ENCODE data around the gene EIF3A. TPM values are rescaled to one million over a fixed set of nuclear protein-coding genes. Genes with fewer than 3 reads are reported as not detected.
"Not testable (repeated sequence)": the region's sequence is repeated elsewhere in the genome, so short reads cannot be mapped to it uniquely, and the experiment has no call there.

Gene EIF3A
- total and polyA plus RNA-seq, 4 donors, result 37.1 to 101 (median 80.5) TPM

DNA sequence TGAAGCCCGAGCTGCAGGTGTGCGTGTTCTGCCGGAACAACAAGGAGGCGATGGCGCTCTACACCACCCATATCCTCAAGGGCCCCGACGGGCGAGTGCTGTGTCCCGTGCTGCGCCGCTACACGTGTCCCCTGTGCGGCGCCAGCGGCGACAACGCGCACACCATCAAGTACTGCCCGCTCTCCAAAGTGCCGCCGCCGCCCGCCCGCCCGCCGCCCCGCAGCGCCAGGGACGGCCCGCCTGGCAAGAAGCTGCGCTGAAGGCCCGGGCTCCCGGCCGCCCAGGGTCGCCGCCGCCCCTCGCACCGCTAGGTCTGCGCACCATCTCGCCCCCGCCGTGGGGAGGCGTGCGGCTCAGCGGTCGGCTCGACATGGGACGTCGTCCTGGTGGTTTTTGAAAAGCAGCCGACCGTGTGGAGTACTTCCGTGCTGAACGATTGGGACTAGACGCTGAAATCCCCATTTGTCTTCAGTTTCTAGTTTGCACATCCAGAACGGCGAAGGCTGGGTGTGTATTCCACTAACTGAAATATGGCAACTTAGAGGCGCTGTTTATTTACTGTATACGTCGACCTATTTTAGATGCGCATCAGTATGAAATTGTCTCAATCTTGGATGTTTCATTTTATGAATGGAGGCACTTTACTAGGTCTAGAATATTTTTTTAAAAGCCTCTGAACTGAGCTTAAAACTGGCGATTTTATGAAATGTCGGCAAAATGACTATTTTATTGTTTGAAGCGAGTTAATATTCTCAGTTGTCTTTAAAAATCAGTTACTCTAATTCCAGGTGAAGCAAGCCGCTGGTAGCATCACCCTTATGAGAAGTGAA is 50.0 kb downstream of the EIF3A start:
- peaks cover 0 to 21% (median 9%) of the 10 kb centered on the region in 5 donors for H3K4me1 ChIP-seq (ENCODE audit: control insufficient read depth in 5 of 5, insufficient read depth in 5 of 5, low read length in 5 of 5)
- peaks cover 0 to 2% (median 0%) of the 10 kb centered on the region in 4 donors for H3K9me3 ChIP-seq (ENCODE audit: control insufficient read depth in 4 of 4, insufficient read depth in 3 of 4, low read length in 3 of 4)
- peak; percentile 41 to 54 (median 50) for DNase-seq
- H3K27ac ChIP-seq (ENCODE audit: low read depth in 1 of 2, low read length in 1 of 2), result peak overlapping the region in 1 of 2 donors; percentile 82
- no peak for TF ChIP-seq CTCF (IDR thresholded peaks at IDR 0.05; ENCODE audit: control extremely low read depth, extremely low read depth)
- no peaks in the 10 kb centered on the region for H3K27me3 ChIP-seq (ENCODE audit: control insufficient read depth in 3 of 3, insufficient read depth in 3 of 3, low read length in 2 of 3)
- H3K36me3 ChIP-seq (ENCODE audit: control insufficient read depth in 4 of 4, insufficient read depth in 4 of 4, low read length in 4 of 4), result peaks cover 5 to 16% (median 8%) of the 10 kb centered on the region in 4 donors
- peak overlapping the region in 1 of 2 donors; percentile 49 for H3K9ac ChIP-seq (ENCODE audit: insufficient read depth in 1 of 2, low read length in 2 of 2)
- 7 to 11% methylated on average over 44 to 65 of the region's 65 CpGs for WGBS, 2 donors
- ATAC-seq (ENCODE audit: insufficient read depth, low FRiP score), result peak; percentile 21
- H3K4me3 ChIP-seq, result peak overlapping the region; percentile 50

GRCh38 chr10:119029613-119030420 is 50.8 kb downstream of the EIF3A start, which contains the start of gene NANOS1:
TSS of gene NANOS1 (plus strand) at chr10:119029714. CDS start at chr10:119029802, 88 bp downstream.
- Histone ChIP-seq H3K4me3 (peak within 1 kb of the TSS; percentile 50), H3K4me1 (ENCODE audit: control insufficient read depth in 5 of 5, insufficient read depth in 5 of 5, low read length in 5 of 5) (peaks cover 0 to 27% (median 10%) of the 10 kb centered on the region in 5 donors), H3K27ac (ENCODE audit: low read depth in 1 of 2, low read length in 1 of 2) (peak within 1 kb of the TSS; percentile 58 to 82), H3K9ac (ENCODE audit: insufficient read depth in 1 of 2, low read length in 2 of 2) (no peak within 1 kb of the TSS), H3K36me3 (ENCODE audit: control insufficient read depth in 4 of 4, insufficient read depth in 4 of 4, low read length in 4 of 4) (peaks cover 5 to 16% (median 8%) of the 10 kb centered on the region in 4 donors), H3K9me3 (ENCODE audit: control insufficient read depth in 4 of 4, insufficient read depth in 3 of 4, low read length in 3 of 4) (peaks cover 0 to 2% (median 0%) of the 10 kb centered on the region in 4 donors), H3K27me3 (ENCODE audit: control insufficient read depth in 3 of 3, insufficient read depth in 3 of 3, low read length in 2 of 3) (no peaks in the 10 kb centered on the region)
- TF ChIP-seq CTCF (IDR thresholded peaks at IDR 0.05; ENCODE audit: control extremely low read depth, extremely low read depth), result no peak
- DNase-seq (peak in 2 of 3 donors; percentile 29 to 32), ATAC-seq (ENCODE audit: insufficient read depth, low FRiP score) (no peak)
- 1% methylated on average over 60 to 136 of the region's 136 CpGs for WGBS, 2 donors

DNA sequence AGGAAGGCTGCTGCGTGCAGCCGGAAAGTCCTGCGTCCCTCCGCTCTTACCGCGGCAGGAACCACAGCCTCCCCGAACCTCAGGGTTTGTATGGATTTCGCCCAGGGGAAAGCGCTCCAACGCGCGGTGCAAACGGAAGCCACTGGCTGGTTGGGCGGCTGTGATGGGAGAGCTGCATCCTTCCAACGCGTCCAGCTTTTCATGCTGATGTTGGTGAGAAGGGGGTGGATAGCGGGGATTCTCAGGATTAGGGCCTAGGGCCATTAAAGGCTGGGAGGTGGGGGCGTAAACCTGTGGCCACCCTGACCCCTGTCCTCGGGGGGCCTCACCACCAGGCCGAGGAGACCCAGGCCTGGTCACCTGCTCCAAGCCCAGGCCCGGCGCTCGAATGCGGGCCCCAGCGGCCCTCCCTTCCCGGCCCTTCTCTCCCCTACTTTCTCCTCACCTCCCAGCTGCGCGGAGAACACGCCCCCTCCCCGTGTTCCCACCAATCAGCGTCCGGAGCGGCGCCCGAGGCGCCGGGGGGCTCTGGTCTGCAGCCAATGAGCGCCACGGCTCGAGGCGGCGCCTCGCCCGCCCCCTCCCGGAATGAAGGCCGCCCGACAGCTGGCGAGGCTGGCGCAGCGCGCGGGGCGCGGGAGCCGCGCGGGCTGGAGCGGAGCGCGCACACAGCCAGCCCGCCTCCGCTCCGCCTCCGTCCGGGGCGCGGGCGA is 51.6 kb downstream of the EIF3A start:
- DNase-seq, result peak; percentile 90 to 95 (median 91)
- Histone ChIP-seq H3K36me3 (ENCODE audit: control insufficient read depth in 4 of 4, insufficient read depth in 4 of 4, low read length in 4 of 4) (peaks cover 2 to 9% (median 4%) of the 10 kb centered on the region in 4 donors), H3K4me1 (ENCODE audit: control insufficient read depth in 5 of 5, insufficient read depth in 5 of 5, low read length in 5 of 5) (peaks cover 0 to 27% (median 10%) of the 10 kb centered on the region in 5 donors), H3K27me3 (ENCODE audit: control insufficient read depth in 3 of 3, insufficient read depth in 3 of 3, low read length in 2 of 3) (no peaks in the 10 kb centered on the region), H3K4me3 (peak overlapping the region; percentile 32), H3K9me3 (ENCODE audit: control insufficient read depth in 4 of 4, insufficient read depth in 3 of 4, low read length in 3 of 4) (peaks cover 0 to 2% (median 0%) of the 10 kb centered on the region in 4 donors), H3K27ac (ENCODE audit: low read depth in 1 of 2, low read length in 1 of 2) (peak overlapping the region; percentile 58 to 78), H3K9ac (ENCODE audit: insufficient read depth in 1 of 2, low read length in 2 of 2) (no peak overlapping the region)
- ATAC-seq (ENCODE audit: insufficient read depth, low FRiP score), result peak; percentile 75
- no peak for TF ChIP-seq CTCF (IDR thresholded peaks at IDR 0.05; ENCODE audit: control extremely low read depth, extremely low read depth)
- WGBS, 2 donors, result 3 to 5% methylated on average over 56 to 68 of the region's 68 CpGs

DNA sequence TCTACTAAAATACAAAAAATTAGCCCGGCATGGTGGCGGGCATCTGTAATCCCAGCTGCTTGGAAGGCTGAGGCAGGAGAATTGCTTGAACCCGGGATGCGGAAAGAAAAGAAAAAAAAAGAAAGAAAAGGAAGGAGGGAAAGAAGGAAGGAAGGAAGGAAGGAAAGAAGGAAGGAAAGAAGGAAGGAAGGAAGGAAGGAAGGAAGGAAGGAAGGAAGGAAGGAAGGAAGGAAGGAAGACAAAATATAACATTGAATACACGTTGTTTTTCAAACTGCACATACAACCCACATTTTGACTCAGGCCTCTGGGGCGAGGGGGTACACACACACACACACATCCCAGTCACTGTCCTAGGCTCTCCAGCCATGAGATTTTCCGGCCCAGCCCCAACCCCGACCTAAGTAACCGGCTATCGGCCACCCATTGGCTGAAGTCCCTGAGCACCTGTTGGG is 52.1 kb downstream of the EIF3A start:
- peak overlapping the region in 1 of 2 donors; percentile 78 for H3K27ac ChIP-seq (ENCODE audit: low read depth in 1 of 2, low read length in 1 of 2)
- H3K4me1 ChIP-seq (ENCODE audit: control insufficient read depth in 5 of 5, insufficient read depth in 5 of 5, low read length in 5 of 5), result peaks cover 0 to 27% (median 10%) of the 10 kb centered on the region in 5 donors
- H3K36me3 ChIP-seq (ENCODE audit: control insufficient read depth in 4 of 4, insufficient read depth in 4 of 4, low read length in 4 of 4); H3K27me3 ChIP-seq (ENCODE audit: control insufficient read depth in 3 of 3, insufficient read depth in 3 of 3, low read length in 2 of 3); ATAC-seq (ENCODE audit: insufficient read depth, low FRiP score); H3K4me3 ChIP-seq; DNase-seq; H3K9ac ChIP-seq (ENCODE audit: insufficient read depth in 1 of 2, low read length in 2 of 2); H3K9me3 ChIP-seq (ENCODE audit: control insufficient read depth in 4 of 4, insufficient read depth in 3 of 4, low read length in 3 of 4): not testable (repeated sequence)
- WGBS, 2 donors, result 57 to 62% methylated on average over 10 of the region's 10 CpGs

Measured in lung (tissue), 12 donors.